Osteoblast (primary cell): ENCODE results near the gene FSHR. TPM values are rescaled to one million over a fixed set of nuclear protein-coding genes. Genes with fewer than 3 reads are reported as not detected.

ENCODE experiments used
- DNase-seq: peaks from one replicate; pipeline ENCODE4 v3.0.0; 2011; ENCODE audit warnings: low spot score, mixed read lengths; ENCODE audit not compliant: insufficient read length; ENCODE audit errors: missing footprints
- H2AFZ ChIP-seq: 2 replicates; pipeline ENCODE4 v1.6.0; 2011; ENCODE audit warnings: mild to moderate bottlenecking, low read length
- H3K27ac ChIP-seq: 2 replicates; pipeline ENCODE4 v1.5.1; 2011; ENCODE audit warnings: mild to moderate bottlenecking, low read depth, low read length, moderate library complexity
- H3K27me3 ChIP-seq: 2 replicates; pipeline ENCODE4 v1.6.0; 2012; ENCODE audit warnings: mild to moderate bottlenecking, control low read depth, inconsistent platforms, low read length, moderate library complexity; ENCODE audit not compliant: insufficient read depth
- H3K36me3 ChIP-seq: 2 replicates; pipeline ENCODE4 v1.5.1; 2011; ENCODE audit warnings: mild to moderate bottlenecking, low read length, control low read depth, moderate library complexity; ENCODE audit not compliant: insufficient read depth
- H3K4me1 ChIP-seq: 2 replicates; pipeline ENCODE4 v1.5.1; 2011; ENCODE audit warnings: mild to moderate bottlenecking, low read length, control low read depth, moderate library complexity; ENCODE audit not compliant: insufficient read depth
- H3K4me2 ChIP-seq: 2 replicates; pipeline ENCODE4 v1.6.0; 2011; ENCODE audit warnings: mild to moderate bottlenecking, low read length; ENCODE audit not compliant: insufficient read depth
- H3K4me3 ChIP-seq: fragments of 200-600 bp; sonication (generic); 3 replicates; pipeline ENCODE4 v1.5.1; 2012; ENCODE audit warnings: mild to moderate bottlenecking, low read length, inconsistent platforms; ENCODE audit not compliant: insufficient read depth
- H3K79me2 ChIP-seq: 2 replicates; pipeline ENCODE4 v1.6.0; 2012; ENCODE audit warnings: mild to moderate bottlenecking, low read length, control low read depth, inconsistent platforms; ENCODE audit not compliant: insufficient read depth
- H3K9me3 ChIP-seq: 2 replicates; pipeline ENCODE4 v1.5.1; 2011; ENCODE audit warnings: low read depth, low read length, control low read depth
- H4K20me1 ChIP-seq: 2 replicates; pipeline ENCODE4 v1.6.0; 2012; ENCODE audit warnings: mild to moderate bottlenecking, low read length, control low read depth; ENCODE audit not compliant: insufficient read depth
- CTCF ChIP-seq: IDR thresholded peaks from 2 replicates; pipeline ENCODE4 v1.5.1; 2011; ENCODE audit warnings: mild to moderate bottlenecking, low read depth, low read length, moderate library complexity; ENCODE audit errors: extremely low read depth
- total RNA-seq: library from RNA; depleted of rRNA; stranded (reverse); fragments of >200 nt; gene quantifications from 2 replicates; pipeline ENCODE4 v1.2.3, GENCODE V29; 2012

Gene FSHR
- total RNA-seq, 1 donor: 0.36 TPM

- Histone ChIP-seq H3K9me3 (no peaks in the 10 kb centered on the region), H3K36me3 (no peaks in the 10 kb centered on the region)
- TF ChIP-seq CTCF: peak; percentile 83
These were observed 207.8 kb downstream of the FSHR start for GRCh38 chr2:48946449-48947048.

GRCh38 chr2:48944956-48945355 lies 209.4 kb downstream of the FSHR start:
- DNase-seq: peak; percentile 15
- no peaks in the 10 kb centered on the region for H4K20me1 ChIP-seq
- H3K4me1 ChIP-seq: no peaks in the 10 kb centered on the region
- no peak for TF ChIP-seq CTCF
- no peaks in the 10 kb centered on the region for H3K9me3 ChIP-seq
- no peak overlapping the region for H3K27ac ChIP-seq
- no peak overlapping the region for H3K4me2 ChIP-seq
- H2AFZ ChIP-seq: no peak overlapping the region
- no peaks in the 10 kb centered on the region for H3K27me3 ChIP-seq
- no peak overlapping the region for H3K4me3 ChIP-seq
- H3K79me2 ChIP-seq: no peaks in the 10 kb centered on the region
- H3K36me3 ChIP-seq: no peaks in the 10 kb centered on the region

More at GRCh38 chr2:48946449-48947048, 207.8 kb downstream of the FSHR start:
- H3K27ac ChIP-seq: no peak overlapping the region
- no peaks in the 10 kb centered on the region for H3K27me3 ChIP-seq
- H3K4me2 ChIP-seq: no peak overlapping the region
- no peak overlapping the region for H2AFZ ChIP-seq
- no peak for DNase-seq
- H4K20me1 ChIP-seq: no peaks in the 10 kb centered on the region
- H3K4me3 ChIP-seq: no peak overlapping the region
- H3K4me1 ChIP-seq: no peaks in the 10 kb centered on the region
- no peaks in the 10 kb centered on the region for H3K79me2 ChIP-seq

- TF ChIP-seq CTCF: no peak
- Histone ChIP-seq H3K27ac (no peak overlapping the region), H3K27me3 (no peaks in the 10 kb centered on the region), H2AFZ (no peak overlapping the region), H3K4me3 (no peak overlapping the region), H4K20me1 (no peaks in the 10 kb centered on the region), H3K79me2 (no peaks in the 10 kb centered on the region), H3K36me3 (no peaks in the 10 kb centered on the region), H3K9me3 (no peaks in the 10 kb centered on the region), H3K4me2 (no peak overlapping the region), H3K4me1 (no peaks in the 10 kb centered on the region)
- no peak for DNase-seq
These were observed 210.9 kb downstream of the FSHR start for GRCh38 chr2:48943436-48943835.

- no peaks in the 10 kb centered on the region for H3K27me3 ChIP-seq
- no peak overlapping the region for H2AFZ ChIP-seq
- H3K9me3 ChIP-seq: no peaks in the 10 kb centered on the region
- TF ChIP-seq CTCF: no peak
- no peak overlapping the region for H3K4me2 ChIP-seq
- no peak overlapping the region for H3K27ac ChIP-seq
- no peaks in the 10 kb centered on the region for H3K36me3 ChIP-seq
- no peaks in the 10 kb centered on the region for H3K79me2 ChIP-seq
- H3K4me1 ChIP-seq: no peaks in the 10 kb centered on the region
- no peak overlapping the region for H3K4me3 ChIP-seq
- DNase-seq: no peak
- no peaks in the 10 kb centered on the region for H4K20me1 ChIP-seq
These were observed 212.4 kb downstream of the FSHR start for GRCh38 chr2:48941908-48942307.
